Aorta (tissue), 5 donors: ENCODE data around the gene FSIP1. TPM values are rescaled to one million over a fixed set of nuclear protein-coding genes. Genes with fewer than 3 reads are reported as not detected.

ENCODE experiments used
- ATAC-seq: fragments of 200-7000 bp; cut with Tn5 transposase; one replicate; pipeline ENCODE4 v1.9.1; 2022; ENCODE audit warnings: moderate library complexity; ENCODE audit not compliant: low FRiP score
- DNase-seq, 2 donors: peaks; one replicate each; pipeline ENCODE4 v3.0.0-alpha.2; 2020
- H3K27ac ChIP-seq, 2 donors: one replicate each; pipeline ENCODE4 v1.5.1; 2013; ENCODE audit warnings: low read length in 2 of 2, mild to moderate bottlenecking in 2 of 2, moderate library complexity in 2 of 2, control low read depth in 1 of 2, inconsistent platforms in 1 of 2, low read depth in 1 of 2
- H3K27me3 ChIP-seq, 2 donors: one replicate each; pipeline ENCODE4 v1.6.1; 2013; ENCODE audit warnings: control low read depth in 1 of 2, low read length in 1 of 2, mild to moderate bottlenecking in 1 of 2, moderate library complexity in 1 of 2; ENCODE audit not compliant: insufficient read depth in 2 of 2, control insufficient read depth in 1 of 2
- H3K36me3 ChIP-seq, 2 donors: one replicate each; pipeline ENCODE4 v1.6.1; 2013; ENCODE audit warnings: control low read depth in 1 of 2, low read length in 1 of 2, mild to moderate bottlenecking in 1 of 2; ENCODE audit not compliant: insufficient read depth in 2 of 2, control insufficient read depth in 1 of 2
- H3K4me1 ChIP-seq, 2 donors: one replicate each; pipeline ENCODE4 v1.6.1; 2013; ENCODE audit warnings: low read length in 2 of 2, control low read depth in 1 of 2, mild to moderate bottlenecking in 1 of 2, moderate library complexity in 1 of 2; ENCODE audit not compliant: insufficient read depth in 2 of 2, control insufficient read depth in 1 of 2
- H3K4me3 ChIP-seq, 2 donors: one replicate each; pipeline ENCODE4 v1.5.1; 2013; ENCODE audit warnings: low read length in 2 of 2, control low read depth in 1 of 2, mild to moderate bottlenecking in 1 of 2
- H3K9me3 ChIP-seq: one replicate; pipeline ENCODE4 v1.6.1; 2013; ENCODE audit warnings: mild to moderate bottlenecking, low read length; ENCODE audit not compliant: control insufficient read depth
- WGBS, 2 donors: extraction: QIAGEN DNeasy Blood & Tissue Kit; methylation state at CpG; one replicate each; pipeline ENCODE4 v1.1.7; 2013; 5-methylcytosine and 5-hydroxymethylcytosine counted together
- intact Hi-C, 2 donors: fragments of 100-400 bp; cut with DNase I; formaldehyde crosslinking; loops; one replicate each; pipeline versions ENCODE4 v1.14.2 to v1.15.0; 2022
- polyA plus RNA-seq, 2 donors: library from polyadenylated mRNA; stranded (reverse); fragments of 200-250 nt; gene quantifications; one replicate each; pipeline ENCODE4 v1.2.3, GENCODE V29; 2013
- total RNA-seq, 2 donors: library from RNA; stranded (reverse); fragmentation: NEBNext Ultra II Directional; extraction: Animal tissue kit (Norgen Biotek cat#: 25700); gene quantifications; one replicate each; pipeline ENCODE4 v1.2.1, GENCODE V29; 2021
- donor health status: healthy with polysubstance abuse.
- donor health status: Bipolar disorder and iron deficiency.
- donor health status: DM: no; HTN: no; CAD: no.
- donor health status: DM: no; HTN: no; CAD: no.
- donor health status: DM: yes; HTN: yes; CAD: no.

Gene FSIP1
- total and polyA plus RNA-seq, 4 donors = 1.2 TPM; not detected in 1

GRCh38 chr15:39552556-39552955 lies 230.1 kb downstream of the FSIP1 start:
- no peak for ATAC-seq
- H3K4me1 ChIP-seq = no peaks in the 10 kb centered on the region
- H3K36me3 ChIP-seq = no peaks in the 10 kb centered on the region
- H3K27ac ChIP-seq = no peak overlapping the region
- H3K27me3 ChIP-seq = peaks cover 0 to 4% of the 10 kb centered on the region in 2 donors
- WGBS, 2 donors = 81 to 91% methylated on average over 2 of the region's 2 CpGs
- intact Hi-C loops = no loop called here
- H3K4me3 ChIP-seq = no peak overlapping the region
- DNase-seq = no peak
- no peaks in the 10 kb centered on the region for H3K9me3 ChIP-seq

GRCh38 chr15:39551476-39551875 lies 231.2 kb downstream of the FSIP1 start:
- Histone ChIP-seq H3K27me3 (peaks cover 0 to 4% of the 10 kb centered on the region in 2 donors), H3K36me3 (no peaks in the 10 kb centered on the region), H3K9me3 (no peaks in the 10 kb centered on the region), H3K27ac (no peak overlapping the region), H3K4me3 (no peak overlapping the region), H3K4me1 (no peaks in the 10 kb centered on the region)
- DNase-seq = no peak
- no peak for ATAC-seq
- intact Hi-C loops = no loop called here
- WGBS, 2 donors = 86% methylated on average over 2 of the region's 2 CpGs

Other genes starting within 250 kb of the FSIP1 start
- gene THBS1, start 201.8 kb downstream of the FSIP1 start, total RNA-seq = 1,000 to 10,000 TPM in 1 of 2 donors, 100 to 1,000 TPM in 1; 270 to 1,398 TPM
- gene THBS1, start 201.8 kb downstream of the FSIP1 start, polyA plus RNA-seq = 10 to 100 TPM in 1 of 2 donors, 1 to 10 TPM in 1; 9.8 to 24.1 TPM
- gene GPR176, start 137.4 kb upstream of the FSIP1 start, total RNA-seq = 10 to 100 TPM; 27.2 to 73.6 TPM
- 10 to 100 TPM; 18.2 to 34.9 TPM for gene GPR176, start 137.4 kb upstream of the FSIP1 start, polyA plus RNA-seq
- gene EIF2AK4, start 151.3 kb upstream of the FSIP1 start, total RNA-seq = 10 to 100 TPM; 26.9 to 30.8 TPM
- gene EIF2AK4, start 151.3 kb upstream of the FSIP1 start, polyA plus RNA-seq = 10 to 100 TPM; 20.4 to 21.5 TPM